ENCODE data around the gene SEC31A.
A peak's percentile ranks its signal among the peaks of the same experiment; 100 is the strongest.

The SEC31A gene

GRCh38 chr4:82901183-82901718, 10.3 kb upstream of the SEC31A start:
- TF ChIP-seq, protein P1, sequence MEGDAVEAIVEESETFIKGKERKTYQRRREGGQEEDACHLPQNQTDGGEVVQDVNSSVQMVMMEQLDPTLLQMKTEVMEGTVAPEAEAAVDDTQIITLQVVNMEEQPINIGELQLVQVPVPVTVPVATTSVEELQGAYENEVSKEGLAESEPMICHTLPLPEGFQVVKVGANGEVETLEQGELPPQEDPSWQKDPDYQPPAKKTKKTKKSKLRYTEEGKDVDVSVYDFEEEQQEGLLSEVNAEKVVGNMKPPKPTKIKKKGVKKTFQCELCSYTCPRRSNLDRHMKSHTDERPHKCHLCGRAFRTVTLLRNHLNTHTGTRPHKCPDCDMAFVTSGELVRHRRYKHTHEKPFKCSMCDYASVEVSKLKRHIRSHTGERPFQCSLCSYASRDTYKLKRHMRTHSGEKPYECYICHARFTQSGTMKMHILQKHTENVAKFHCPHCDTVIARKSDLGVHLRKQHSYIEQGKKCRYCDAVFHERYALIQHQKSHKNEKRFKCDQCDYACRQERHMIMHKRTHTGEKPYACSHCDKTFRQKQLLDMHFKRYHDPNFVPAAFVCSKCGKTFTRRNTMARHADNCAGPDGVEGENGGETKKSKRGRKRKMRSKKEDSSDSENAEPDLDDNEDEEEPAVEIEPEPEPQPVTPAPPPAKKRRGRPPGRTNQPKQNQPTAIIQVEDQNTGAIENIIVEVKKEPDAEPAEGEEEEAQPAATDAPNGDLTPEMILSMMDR (IDR thresholded peaks at IDR 0.05; ENCODE audit: low read depth, low read length, missing control alignments), result no peak
- no peak for DNase-seq (ENCODE audit: low read depth)
- H3K4me3 ChIP-seq (ENCODE audit: low read depth, low read length), result peak overlapping the region; percentile 73

DNA sequence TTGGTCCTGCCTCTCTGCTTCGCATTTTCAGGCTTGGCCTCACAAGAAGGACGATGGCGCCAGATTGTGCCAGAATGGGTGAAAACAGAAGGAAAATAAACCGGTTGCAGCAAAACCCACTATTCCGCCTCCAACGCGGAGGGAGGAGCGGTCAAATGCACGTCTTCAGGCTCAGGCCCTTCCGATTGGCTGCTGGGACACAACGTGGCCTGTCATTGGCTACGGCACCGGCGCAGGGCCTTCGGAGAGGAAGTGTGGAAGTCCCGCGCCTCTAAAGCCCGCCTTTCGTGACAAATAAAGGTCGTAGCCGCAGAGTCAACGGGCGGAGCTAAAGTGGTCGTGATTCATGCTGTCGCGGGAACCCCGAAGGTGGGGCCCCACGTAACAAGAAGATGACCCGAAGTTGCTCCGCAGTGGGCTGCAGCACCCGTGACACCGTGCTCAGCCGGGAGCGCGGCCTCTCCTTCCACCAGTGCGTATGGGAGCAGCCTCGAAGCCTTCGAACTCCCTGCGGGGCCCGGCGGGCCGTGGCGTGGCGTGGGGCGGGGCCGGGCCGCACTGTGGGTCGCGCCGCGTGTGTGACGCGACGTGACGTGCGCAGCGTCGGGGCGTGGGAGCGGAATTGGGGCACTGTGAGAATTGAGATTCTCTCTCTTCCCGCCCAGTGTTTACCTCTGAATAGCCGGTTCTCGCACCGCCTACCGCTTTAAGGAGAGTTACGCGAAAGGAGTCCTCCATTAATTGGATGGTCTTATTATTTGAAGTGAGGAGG, 9.6 kb upstream of the SEC31A start, which contains the start of gene THAP9:
Gene THAP9 (plus strand): TSS at position 325 of the 772 bp plus-strand sequence. CDS start 68 bp downstream, at position 393.
- TF ChIP-seq, protein P1 (IDR thresholded peaks at IDR 0.05; ENCODE audit: low read depth, low read length, missing control alignments), result no peak
- peak; percentile 99 for DNase-seq (ENCODE audit: low read depth)

DNA sequence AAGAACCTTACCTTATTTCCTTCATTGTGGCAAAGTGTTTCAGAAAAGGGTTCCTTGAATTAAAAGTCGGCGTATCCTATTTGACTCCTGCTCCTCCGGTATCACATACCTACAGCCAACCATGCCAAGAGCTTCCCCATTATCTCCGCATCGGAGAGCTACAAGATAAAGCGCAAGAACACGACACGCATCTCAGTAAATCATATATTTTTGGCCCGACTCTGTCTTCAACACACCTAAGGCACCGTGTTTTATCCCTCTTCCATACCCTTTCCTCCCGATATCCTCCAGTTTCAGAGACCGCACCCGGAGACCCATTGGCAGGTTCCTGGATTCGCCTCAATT, 9.1 kb upstream of the SEC31A start:
- H3K4me3 ChIP-seq (ENCODE audit: low read depth, low read length), result peak overlapping the region; percentile 73
- no peak for DNase-seq (ENCODE audit: low read depth)
- TF ChIP-seq, protein P1 (IDR thresholded peaks at IDR 0.05; ENCODE audit: low read depth, low read length, missing control alignments), result no peak

More for the DNA sequence above, 9.6 kb upstream of the SEC31A start, which contains the start of gene THAP9:
- H3K4me3 ChIP-seq (ENCODE audit: low read depth, low read length), result peak within 1 kb of the TSS; percentile 73

- no peak for DNase-seq (ENCODE audit: low read depth)
- peak overlapping the region; percentile 73 for H3K4me3 ChIP-seq (ENCODE audit: low read depth, low read length)
- TF ChIP-seq, protein P1 (IDR thresholded peaks at IDR 0.05; ENCODE audit: low read depth, low read length, missing control alignments), result no peak
Measured at GRCh38 chr4:82899374-82900065, 8.6 kb upstream of the SEC31A start.

DNA sequence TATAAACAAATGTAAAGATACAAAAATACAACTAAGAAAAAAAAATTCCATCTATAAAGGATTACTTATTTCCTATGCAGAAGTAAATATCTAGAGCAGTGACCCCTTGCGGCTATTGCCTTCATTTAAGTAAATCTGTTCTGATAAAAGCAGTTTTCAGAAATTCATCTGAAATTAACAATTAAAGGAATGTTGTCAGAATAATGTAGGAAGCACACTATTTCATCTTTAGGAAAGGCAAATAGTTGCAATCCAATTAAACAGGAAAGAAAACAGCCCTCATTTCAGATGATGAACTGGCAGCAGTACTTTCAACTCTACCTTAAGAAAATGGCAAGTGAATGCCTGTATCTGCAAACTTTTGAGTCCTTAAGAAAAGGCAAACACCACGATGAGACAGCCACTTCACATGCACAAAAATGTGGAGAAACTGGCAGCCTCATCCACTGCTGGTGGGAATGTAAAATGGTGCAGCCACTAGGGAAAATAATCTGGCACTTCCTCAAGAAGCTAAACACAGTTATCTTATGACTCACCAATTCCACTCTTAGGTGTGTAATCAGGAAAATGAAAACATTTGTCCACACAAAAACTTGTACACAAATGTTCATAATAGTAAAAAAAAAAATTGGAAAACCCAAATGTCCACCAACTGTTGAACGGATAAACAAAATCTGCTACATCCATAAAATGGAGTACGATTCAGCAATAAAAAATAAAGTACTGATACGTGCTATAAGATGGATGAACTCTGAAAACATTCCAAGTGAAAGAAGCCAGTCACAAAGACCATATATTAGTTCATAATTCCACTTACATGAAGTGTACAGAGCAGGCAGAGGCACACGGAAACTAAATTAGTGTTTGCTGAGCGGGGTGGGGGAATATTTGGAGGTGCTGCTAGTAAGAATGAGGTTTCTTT, 7.6 kb upstream of the SEC31A start:
- TF ChIP-seq, protein P1 (IDR thresholded peaks at IDR 0.05; ENCODE audit: low read depth, low read length, missing control alignments), result peak; percentile 48
- peak overlapping the region; percentile 73 for H3K4me3 ChIP-seq (ENCODE audit: low read depth, low read length)
- no peak for DNase-seq (ENCODE audit: low read depth)

DNA sequence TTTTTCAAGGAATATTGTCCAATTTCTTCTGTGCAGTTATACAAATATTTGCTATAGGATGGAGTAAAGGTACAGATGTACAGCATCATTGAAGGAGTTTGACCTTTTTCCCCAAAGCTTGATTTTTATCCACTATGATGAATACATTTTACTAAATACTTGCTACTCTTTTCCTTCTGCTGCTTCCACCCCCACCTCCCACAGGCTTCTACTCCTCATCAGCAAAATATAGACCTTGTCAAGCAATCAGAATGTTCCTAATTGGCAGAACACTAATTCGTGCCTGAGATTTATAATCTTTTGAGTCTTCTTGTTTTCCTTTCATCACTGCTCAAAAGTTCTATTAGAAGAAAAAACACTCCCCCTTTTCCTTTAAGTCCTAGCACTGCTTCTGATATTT, 5.8 kb upstream of the SEC31A start:
- no peak for DNase-seq (ENCODE audit: low read depth)
- no peak overlapping the region for H3K4me3 ChIP-seq (ENCODE audit: low read depth, low read length)
- TF ChIP-seq, protein P1 (IDR thresholded peaks at IDR 0.05; ENCODE audit: low read depth, low read length, missing control alignments), result no peak
